ENCODE data around the gene C17orf75.

The C17orf75 gene

DNA sequence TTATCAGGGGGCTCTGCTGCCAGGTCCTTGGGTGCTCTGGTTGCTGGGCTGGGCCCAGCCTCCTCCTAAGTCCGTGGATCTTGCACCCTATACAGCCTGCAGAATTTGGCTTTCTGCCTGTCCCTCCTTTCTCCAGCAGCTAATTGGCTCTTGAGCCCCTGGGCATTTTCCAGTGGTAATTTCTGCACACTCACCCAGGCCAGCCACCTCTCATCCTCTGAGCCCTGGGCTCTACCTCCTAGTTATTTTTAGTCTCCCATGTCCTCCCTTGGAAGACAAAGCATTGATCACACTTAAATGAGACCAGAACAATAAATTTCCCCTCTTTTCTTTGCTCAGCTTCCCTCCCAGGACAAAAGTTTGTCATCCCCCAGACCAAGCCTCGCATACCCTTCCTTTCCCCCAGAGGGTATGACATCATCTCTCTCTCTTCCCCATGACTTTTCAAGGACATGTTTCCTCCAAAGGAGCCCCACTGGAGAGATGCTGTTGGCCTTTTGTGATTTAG lies 38.1 kb downstream of the C17orf75 start:
- DNase-seq (ENCODE audit: low read depth in 3 of 3): no peak

DNA sequence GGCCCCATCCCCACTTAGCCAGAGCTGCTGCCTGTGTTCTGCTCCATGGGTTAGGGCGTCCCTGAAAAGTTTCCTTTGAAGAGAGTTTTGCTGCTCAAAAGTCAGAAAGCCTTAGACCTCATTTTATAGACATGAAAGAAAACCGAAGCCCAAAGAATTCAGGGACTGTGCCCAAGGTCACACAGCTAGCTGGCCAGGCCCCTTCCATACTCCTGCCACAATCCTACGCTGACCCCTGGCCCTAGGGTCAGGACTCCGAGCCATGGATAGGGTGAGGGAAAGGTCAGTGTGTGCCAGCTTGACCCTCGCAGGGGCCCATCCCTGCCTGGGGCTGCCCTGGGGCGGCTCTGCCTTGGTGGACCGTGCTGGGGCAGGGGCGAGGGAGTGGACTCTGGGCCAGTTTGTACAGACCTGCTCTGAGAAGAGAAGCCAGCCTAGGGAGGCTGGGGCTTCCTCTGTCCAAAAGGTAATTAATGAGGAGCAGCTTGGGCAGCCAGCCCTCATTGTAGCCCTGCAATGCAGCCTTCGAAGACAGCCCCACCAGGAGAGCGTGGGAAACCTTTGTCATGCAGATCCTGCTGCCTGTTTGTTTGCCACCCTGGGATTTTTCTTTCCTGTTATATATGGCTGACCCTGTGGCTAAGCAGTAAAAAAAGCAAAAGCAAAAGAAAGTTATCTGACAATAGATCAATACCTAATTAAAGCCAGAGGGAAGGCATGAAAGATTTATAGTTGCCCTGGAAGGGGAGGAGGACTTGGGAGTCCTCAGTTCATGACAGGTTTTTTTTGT lies 38.9 kb downstream of the C17orf75 start:
- DNase-seq (ENCODE audit: low read depth in 3 of 3): no peak

DNA sequence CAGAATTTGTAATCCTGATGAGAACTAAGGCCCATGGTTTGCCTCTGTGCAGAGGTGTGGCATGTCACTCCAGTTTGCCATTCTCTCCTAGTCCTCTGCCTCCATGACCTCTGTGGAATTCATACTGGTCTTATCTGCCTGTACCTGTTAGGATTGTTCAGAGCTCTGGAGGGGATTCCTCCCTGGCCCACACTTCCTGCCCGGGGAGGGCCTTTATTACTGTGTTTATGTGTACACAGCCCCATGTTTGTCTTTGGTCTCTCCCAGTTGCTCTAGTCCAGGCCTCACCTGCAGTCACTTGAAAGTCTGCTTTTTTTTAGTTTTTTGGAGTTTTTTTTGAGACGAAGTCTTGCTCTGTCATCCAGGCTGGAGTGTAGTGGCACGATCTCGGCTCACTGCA lies 39.9 kb downstream of the C17orf75 start:
- DNase-seq (ENCODE audit: low read depth in 3 of 3): no peak

DNA sequence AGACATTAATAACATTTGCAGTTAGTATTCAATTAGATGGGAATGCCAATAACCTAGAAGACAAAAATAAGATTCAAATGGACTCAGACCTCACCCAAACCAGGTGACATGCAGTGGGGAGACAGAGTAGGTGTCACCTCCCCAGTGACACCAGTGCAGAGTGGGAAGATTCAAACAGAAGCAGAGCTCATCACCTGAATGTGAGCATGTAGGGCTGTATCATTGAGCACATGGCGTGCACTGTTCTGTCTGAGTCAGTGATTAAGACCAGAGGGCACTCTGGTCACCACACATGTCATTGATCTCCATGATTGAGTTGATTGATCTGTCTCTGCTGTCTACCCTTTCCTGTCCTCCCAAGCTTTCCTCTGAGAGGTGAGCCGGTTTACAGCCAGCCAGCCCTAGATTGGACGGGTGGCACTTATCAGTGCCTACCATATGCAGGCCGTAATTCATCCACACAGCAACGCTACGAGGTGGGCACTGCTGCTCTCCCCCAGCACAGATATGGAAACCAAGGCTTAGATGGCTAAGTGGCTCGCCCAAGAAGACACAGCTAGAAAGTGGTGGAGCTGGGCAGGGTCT lies 42.3 kb downstream of the C17orf75 start:
- no peak for DNase-seq (ENCODE audit: low read depth in 3 of 3)

DNA sequence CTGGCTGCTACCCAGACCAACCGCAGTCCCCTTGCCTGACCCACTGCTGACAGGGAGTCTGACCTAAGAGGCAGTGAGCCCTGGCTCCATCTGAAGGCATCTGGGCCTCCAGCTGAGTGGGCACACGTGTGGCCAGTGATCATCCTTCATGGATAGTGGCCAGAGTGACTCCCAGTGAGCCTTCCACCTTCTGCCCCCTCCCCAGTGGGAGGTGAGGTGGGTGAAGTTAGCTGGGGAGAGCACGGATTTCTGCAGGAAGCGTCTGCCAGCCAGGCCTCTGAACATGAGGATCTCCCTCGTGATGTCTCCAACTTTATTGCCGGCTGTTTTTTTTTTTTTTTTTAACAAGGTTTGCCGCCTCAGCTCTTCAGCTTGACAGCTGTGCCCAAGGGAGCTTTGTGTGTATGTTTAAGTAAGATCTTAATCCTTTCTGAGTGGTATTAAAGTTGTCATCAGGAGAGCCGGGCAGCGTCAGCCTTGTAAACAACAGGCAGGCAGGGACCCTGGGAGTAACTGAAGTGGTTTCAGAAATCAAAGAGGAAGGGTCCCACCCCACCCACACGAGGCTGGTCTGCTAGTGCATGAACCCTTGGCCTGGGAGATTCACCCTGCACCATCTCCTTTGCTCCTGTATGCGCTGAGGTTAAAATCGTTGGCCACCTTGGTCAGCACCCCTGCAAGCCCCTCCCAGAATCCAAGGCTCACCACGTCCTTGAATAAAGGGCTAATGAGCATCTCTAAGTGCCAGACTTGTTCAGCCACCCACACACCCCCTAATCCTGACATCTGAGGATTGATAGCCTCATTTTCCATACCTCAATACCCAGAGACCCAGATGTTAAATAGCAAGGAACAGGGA lies 43.0 kb downstream of the C17orf75 start:
- no peak for DNase-seq (ENCODE audit: low read depth in 3 of 3)

DNA sequence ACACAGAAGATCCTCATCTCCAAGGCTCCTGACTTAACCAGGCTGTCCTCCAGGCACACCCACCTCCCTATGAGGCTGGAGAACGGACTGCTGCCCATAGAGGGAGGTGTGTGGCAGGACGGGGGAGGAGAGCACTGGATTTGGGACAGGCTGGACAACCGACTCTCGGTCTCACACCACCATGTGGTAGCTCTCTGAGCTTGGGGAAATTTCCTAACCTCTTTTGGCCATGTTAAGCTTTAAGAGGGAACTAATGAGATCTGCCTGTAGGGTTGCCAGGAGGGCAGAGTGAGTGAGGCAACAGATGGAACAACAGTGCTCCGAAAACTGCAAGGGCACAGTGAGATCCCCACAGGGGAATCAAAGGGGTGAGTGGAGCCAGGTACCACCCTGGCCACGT lies 43.7 kb downstream of the C17orf75 start:
- no peak for DNase-seq (ENCODE audit: low read depth in 3 of 3)

DNA sequence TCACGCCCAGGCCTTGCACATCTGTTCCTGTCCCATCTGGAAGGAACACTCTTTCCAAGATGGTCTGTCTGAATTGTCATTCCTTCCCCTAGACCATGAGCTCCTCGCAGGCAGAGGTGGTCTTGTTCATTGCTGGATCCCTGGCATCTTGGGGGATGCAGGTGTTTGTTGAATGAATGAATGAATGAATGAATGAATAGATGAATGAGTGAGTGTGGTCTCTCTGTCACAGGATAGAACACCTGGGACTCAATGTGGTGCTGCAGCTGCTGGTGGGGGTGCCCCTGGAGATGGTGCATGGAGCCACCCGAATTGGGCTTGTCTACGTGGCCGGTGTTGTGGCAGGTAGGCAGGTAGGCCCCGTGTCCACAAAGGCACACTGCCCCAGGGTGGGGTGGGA lies 44.1 kb downstream of the C17orf75 start:
- no peak for DNase-seq (ENCODE audit: low read depth in 3 of 3)

DNA sequence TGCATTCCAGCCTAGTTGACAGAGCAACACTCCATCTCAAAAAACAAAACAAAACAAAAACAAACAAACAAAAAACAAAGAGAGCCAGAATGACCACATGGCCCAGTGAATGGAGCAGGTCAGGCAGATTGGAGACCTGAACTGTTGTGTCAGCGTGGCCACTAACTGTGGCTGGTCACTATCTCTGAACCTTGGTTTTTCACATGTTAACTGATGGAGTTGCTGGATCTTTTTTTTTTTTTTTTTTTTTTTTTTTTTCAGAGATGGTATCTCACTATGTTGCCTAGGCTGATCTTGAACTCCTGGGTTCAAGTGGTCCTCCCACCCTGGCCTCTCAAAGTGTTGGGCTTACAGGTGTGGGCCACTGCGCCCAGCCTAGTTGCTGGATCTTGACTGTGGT lies 44.5 kb downstream of the C17orf75 start:
- DNase-seq (ENCODE audit: low read depth in 3 of 3): no peak

DNA sequence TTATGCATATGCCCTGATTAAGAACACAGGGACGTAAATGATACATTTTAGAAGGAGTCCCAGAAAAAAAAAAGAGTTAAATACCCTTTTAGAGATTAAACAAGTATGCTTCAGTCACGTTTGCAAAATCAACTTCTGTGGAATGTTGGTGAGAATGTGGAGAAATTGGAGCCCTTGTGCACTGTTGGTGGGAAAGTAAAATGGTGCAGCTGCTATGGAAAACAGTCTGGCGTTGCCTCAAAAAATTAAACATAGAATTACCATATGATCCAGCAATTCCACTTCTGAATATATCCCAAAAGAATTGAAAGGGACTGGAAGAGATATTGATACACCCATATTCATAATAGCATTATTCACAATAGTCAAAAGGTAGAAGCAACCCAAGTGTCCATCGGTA lies 49.9 kb downstream of the C17orf75 start:
- no peak for DNase-seq (ENCODE audit: low read depth in 3 of 3)

DNA sequence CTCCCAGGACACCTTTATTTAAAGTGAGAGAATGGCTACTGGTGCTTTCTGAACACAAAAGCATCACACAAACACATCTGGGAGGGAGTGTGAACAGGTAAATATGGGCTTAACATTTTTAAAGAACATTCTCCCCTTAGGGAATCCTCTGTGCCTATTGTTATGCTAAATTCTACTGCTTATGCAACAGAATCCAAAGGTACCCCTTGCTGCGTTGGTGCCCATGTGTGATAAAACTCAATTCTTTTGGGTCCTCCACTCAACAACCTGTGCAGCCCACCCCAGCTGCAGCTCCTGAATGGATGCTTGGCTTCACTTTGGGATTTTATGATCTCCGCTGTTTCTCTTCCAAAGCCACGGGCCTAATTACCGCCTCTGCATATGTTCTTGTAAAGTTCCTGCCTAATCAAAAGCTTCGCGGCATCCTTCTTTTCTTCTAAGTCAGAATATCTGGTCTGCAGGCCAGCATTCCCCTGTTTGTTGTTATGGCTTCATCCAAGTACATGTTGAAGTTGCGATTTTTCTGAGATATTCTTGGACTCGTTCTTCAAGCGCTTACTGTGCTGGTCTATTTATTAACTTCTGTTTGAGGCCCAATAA lies 52.4 kb downstream of the C17orf75 start:
- DNase-seq (ENCODE audit: low read depth in 3 of 3): no peak

DNA sequence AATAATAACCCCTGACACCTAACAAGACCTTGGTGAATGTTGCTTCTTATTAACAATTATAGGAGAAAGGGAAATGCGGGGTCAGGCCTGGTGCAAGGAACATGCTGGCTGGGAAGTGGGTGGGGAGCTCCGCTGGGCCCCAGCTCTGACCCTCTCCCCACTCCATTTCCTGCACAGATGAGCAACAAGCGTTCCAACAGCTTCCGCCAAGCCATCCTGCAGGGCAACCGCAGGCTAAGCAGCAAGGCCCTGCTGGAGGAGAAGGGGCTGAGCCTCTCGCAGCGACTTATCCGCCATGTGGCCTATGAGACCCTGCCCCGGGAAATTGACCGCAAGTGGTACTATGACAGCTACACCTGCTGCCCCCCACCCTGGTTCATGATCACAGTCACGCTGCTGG lies 53.4 kb downstream of the C17orf75 start:
- no peak for DNase-seq (ENCODE audit: low read depth in 3 of 3)

DNA sequence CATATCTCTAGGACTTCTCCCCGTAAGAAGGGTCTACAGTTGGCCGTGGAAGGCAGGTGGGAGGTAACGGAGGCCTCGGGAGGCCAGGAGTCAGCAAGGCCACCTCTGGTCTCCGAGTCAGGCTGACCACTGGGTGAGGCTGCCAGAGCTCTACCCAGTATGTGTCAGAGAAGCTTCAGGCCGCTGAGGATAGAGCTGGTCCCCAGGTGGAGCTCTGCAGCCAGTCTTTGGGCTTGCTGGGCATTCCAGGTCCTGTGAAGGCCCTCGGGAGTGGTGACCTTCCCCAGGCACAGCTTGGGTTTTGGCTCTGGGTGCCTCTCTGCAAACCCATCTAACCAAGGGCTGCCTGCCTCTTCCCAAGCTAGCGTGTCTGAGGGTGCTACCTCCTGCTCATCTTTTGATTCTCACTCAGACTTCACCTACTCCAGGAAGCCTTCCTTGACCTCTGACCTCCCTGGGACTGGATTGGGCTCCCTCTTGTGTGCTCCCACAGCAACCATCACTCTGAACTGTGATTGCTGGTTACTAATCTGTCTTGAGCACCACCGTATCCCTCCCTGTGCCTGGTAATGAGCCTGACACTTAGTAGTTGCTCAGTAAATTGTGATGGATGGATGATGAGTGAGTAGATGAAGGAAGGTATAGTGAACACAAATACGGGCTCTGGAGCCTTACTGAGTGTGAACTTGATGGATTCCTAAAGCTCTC lies 54.0 kb downstream of the C17orf75 start:
- DNase-seq (ENCODE audit: low read depth in 3 of 3): no peak

DNA sequence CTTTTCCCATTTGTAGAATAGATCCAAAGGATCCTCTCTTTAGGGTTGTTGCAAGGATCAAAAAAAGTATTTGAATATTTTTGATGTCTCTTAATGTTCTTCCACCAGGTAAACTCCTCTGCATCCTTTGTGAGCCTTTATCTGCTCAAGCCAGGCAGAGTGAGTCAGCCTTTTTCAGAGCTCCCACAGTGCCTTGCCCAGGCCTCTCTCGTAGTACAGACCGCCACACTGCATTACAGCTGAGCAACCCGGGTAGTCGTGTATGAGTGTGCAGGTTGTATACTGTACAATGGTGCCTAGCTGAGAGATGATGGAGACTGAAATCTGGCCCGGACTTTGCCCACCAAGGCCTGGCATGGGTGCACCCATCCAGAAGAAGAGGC lies 55.5 kb downstream of the C17orf75 start:
- no peak for DNase-seq (ENCODE audit: low read depth in 3 of 3)

DNA sequence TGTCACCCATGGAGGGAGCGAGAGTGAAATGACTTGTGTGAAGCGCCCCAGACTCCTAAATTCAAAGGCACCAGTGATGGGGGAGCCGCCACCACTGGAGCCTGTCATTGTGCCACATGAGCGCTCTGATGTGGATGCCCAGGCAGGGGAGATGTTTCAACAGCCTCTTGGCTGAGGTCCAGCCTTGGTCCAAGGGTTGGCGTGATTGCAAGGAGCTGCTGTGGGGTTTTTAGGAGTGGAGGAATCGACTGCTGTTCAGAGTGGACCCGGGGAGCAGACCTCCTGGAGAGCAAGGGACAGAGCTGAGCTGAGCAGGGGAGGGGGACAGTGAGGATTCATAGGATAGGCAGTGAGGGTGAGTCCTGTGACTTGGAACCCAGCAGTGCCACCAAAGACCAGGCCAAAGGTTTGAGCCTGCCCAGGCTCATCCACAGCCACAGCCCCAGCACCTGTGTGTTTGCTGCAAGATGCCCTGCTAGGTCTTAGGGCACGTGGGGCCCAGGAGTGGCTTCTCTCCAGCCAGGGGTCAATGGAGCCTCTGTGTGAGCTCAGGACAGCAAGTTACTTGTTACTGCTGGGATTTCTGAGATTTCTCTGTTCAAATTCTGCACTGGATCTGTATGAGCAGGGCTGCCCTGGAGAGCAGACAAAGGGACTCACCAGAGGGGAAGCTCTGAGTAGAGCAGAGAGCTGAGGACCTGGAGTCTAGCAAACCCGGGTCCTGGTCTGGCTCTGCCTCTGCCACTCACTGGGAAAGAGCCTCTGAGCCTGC lies 56.0 kb downstream of the C17orf75 start:
- no peak for DNase-seq (ENCODE audit: low read depth in 3 of 3)

DNA sequence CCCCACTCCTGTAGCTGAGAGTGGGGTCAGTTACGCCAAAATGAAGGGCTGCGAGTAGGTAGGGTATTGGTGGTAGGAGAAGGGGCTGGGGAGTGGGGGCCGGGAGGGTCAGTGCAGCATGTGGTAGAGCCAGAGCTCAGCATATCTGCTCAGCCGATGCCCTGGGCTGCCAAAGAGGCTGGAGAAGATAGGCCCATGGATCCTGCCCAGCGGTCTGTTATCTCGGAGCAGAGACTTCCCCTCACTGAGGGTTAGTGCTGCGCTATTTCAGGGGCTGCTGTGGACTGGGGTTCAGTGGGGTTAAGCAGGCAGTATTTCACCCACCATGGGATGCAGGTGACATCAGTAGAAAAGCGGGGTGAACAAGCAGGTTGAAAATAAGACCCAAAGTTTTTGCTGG lies 56.7 kb downstream of the C17orf75 start:
- DNase-seq (ENCODE audit: low read depth in 3 of 3): no peak

DNA sequence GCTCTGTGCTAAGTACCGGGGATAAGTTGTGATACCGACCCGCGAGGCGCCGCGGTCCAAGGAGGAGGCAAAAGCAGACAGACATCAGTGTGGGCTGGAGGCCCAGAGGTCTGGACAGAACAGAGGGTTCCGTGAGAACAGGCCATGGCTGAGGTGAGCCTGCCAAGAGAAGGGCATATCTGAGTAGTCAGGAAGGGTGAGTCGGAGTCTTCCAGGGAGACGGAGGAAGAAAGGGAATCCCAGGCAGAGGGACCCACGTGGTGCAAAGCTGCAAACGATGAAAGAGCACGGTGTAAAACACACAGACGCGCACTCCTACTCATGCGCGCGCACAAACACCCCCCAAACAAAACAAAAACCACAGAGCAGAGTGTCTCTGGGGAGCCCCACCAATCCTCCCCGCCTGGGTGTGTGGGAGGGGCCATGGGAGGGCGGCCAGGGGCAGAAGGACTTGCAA lies 58.2 kb downstream of the C17orf75 start:
- DNase-seq (ENCODE audit: low read depth in 3 of 3): no peak

DNA sequence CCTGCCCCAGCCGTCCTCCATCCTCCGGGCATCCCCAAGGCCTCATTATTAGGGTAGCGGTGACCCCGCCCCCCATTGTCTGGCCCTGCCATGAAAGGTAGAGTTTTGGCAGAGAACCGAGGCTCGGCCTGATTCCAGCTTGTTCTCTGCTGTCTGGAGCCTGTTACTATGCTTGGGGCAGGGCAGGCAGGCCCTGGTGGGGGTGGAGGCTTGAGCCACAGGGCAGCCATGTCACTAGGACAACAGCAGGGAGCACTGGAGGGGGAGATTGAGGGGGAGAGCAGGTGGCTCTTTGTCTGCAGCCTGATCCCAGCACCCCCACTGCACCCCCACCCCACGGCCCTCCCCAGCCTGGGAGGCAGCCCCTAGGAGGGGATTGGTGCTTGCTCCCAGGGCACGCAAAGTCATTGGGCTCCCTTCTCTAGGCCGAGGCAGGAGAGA lies 60.9 kb downstream of the C17orf75 start:
- DNase-seq (ENCODE audit: low read depth in 3 of 3): no peak

DNA sequence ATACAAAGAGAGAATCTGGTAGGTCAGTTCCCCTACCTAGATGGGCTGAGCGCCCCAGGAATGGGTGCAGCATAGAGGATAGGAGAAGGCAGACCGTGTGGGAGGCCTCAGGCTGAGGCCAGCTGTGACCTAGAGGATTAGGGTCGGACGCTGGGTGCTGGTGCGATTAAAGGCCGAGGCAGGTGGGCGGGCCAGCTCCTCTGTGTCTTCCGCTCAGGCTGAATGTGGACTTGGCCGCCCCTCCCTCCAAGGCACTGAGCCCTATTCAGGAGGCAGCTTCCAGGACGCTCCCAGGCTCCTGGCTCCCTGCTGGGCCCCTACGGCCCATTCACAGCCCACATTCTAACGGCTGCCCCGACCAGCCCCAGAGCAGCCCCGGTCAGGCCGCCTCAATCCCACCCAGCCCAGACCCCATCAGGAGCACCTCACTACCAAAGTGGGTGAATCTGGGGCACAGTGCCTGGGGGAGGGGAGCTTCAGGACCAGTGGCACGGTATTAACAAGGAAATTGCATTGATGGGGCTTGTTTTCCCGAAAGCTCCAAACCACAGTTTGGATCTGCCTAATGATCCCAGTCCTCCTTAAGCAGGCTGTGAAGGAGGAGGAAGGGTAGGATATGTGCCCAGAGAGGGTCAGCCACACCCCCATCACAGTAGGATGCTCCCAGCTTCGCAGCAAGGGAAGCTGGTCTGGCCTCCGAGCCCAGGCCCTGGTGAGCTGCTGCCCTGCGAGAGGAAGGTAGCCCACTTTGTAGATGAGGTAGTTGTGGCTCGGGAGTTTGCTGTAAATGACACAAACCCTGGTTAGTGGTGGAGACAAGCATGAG lies 61.9 kb downstream of the C17orf75 start:
- no peak for DNase-seq (ENCODE audit: low read depth in 3 of 3)

DNA sequence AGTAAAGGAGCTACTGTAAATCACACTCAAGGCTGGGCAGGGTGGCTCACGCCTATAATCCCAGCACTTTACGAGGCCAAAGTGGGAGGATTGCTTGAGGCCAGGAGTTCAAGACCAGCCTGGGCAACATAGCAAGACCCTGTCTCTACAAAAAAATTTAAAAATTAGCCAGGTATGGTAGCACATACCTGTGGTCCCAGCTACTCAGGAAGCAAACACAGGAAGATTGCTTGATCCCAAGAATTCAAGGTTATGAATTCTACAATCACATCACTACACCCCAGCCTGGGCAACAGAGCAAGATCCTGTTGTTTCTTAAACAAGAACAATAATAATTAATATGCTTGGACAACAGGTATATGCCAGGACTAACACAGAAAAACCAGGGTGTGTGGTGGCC lies 63.2 kb downstream of the C17orf75 start:
- no peak for DNase-seq (ENCODE audit: low read depth in 3 of 3)

Measured in stimulated activated CD4-positive, alpha-beta T cell treated with anti-CD3 and anti-CD28 coated beads, TNF-alpha, amount 100 ng/mL, for 48 hours (primary cell).